Stimulated activated CD4-positive, alpha-beta T cell treated with anti-CD3 and anti-CD28 coated beads, Interleukin-12 subunit alpha, Interleukin-12 subunit beta, amount 100 ng/mL, for 24 hours (primary cell): ENCODE data around the gene PACS2.
"Not testable (repeated sequence)": the region's sequence is repeated elsewhere in the genome, so short reads cannot be mapped to it uniquely, and the experiment has no call there.

ENCODE experiments used
- DNase-seq, 2 experiments: peaks; one replicate each; pipeline ENCODE4 v3.0.0-alpha.2; 2020; ENCODE audit warnings: low read depth in 2 of 2

Gene PACS2

GRCh38 chr14:105350450-105351244 is 36.1 kb downstream of the PACS2 start:
- DNase-seq = no peak

GRCh38 chr14:105351410-105351809 is 36.9 kb downstream of the PACS2 start:
- DNase-seq = no peak

DNA sequence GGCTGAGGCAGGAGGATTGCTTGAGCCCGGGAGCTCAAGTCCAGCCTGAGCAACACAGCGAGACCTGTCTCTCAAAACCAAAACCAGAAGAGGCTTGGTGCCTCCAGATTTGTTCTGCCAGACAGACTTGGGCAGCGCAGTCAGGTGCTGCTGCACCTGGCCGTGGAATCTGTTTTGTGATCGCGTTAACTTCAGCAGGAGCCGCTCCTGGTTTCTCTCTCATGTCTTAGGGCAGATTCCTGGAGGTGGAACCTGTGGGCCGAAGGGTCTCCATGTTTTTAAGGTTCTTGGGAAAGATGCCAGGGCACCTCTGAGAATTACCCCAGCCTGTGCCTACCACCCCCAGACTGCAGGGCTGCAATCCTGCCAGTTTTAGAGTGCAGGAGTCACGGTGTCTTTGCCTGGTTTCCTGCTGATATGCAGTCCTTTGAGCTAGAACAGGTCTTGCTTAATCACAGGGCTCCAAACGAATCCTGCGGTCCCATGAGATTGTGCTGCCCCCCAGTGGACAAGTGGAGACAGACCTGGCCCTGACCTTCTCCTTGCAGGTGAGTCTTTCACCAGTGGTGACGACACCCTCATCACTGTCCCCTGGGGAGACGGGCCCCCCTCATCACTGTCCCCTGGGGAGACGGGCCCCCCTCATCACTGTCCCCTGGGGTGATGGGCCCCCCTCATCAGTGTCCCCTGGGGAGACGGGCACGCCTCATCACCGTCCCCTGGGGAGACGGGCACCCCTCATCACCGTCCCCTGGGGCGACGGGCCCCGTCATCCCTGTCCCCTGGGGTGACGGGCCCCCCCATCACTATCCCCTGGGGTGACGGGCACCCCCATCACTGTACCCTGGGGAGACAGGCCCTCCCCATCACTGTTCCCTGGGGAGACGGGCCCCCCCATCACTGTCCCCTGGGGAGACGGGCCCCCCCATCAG is 37.6 kb downstream of the PACS2 start:
- peak; percentile 64 to 84 for DNase-seq

GRCh38 chr14:105353136-105353535 is 38.6 kb downstream of the PACS2 start:
- no peak for DNase-seq

DNA sequence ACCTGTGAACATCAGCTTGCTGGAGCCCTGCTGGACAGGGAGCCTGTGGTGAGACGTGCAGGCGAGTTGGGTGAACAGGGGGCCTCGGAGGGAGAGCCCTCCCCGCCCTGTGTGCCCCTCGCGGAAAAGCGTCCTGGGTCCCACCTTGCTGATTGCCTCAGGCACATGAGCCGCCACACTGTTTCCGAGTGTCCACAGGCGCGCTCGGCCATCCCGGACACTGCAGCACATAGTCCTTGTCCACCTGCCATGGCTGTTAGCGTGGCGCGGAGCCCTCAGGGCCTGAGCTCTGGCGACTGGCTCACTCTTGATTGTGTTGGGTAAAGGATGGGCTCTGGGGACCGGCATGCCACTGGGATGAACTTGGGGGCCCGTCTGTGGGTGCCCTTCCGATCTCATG is 40.0 kb downstream of the PACS2 start:
- DNase-seq = no peak

GRCh38 chr14:105355049-105355575 is 40.6 kb downstream of the PACS2 start:
- no peak for DNase-seq

- no peak for DNase-seq
Measured at GRCh38 chr14:105355850-105356604, 41.5 kb downstream of the PACS2 start.

- no peak for DNase-seq
Measured at GRCh38 chr14:105356927-105357326, 42.4 kb downstream of the PACS2 start.

DNA sequence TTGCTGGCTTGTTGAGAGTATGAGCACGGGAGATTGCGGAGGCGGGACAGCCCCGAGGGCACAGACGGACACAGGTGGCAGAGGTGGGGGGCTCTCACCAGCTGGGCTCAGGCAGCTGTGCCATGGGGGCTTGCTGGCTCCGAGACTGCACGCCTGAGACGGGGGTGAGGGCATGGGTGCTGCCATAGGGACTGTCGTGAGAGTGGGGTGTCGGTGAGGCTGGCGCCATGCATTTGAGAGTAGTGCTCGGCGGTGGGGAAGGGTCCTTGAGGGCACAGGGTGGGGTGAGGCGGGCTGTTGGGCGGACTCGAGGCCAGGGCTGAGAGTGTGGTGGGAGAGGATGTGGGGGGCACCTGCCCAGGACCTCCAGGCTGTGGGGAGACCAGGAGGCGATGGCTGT is 43.1 kb downstream of the PACS2 start:
- no peak for DNase-seq

DNA sequence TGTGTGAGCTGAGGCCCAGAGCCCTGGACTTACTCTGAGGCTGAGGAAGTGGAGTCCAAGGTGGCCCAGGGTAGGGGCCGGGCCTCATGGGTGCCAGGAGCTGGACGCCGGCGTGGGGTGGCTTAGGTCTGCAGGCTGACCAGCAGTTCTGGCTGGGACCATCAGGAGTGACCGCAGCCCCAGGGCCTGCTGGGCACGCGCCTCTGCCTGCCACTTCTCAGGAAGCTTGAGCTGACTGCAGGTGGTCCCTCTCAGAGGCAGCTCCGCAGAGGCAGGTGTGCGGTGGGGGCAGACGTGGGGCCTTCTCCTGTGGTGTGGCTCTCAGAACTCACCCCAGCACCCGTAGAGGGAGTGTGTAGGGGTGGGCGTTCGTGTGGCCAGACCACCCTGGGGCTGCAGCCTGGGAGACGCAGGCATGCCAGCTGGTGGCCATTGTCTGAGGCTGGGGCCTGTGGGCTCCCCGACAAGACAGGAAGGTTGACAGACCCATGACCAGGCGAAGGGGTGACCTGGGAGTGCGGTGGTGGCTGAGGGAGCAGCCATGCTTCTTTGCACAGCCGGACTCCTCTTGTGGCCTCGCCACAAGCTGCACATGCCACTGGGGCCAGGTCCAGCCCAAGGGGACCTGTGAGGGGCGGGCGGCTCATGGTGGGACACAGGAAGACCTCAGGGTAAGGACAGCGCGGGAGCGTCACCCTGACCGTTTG is 43.7 kb downstream of the PACS2 start:
- no peak for DNase-seq

DNA sequence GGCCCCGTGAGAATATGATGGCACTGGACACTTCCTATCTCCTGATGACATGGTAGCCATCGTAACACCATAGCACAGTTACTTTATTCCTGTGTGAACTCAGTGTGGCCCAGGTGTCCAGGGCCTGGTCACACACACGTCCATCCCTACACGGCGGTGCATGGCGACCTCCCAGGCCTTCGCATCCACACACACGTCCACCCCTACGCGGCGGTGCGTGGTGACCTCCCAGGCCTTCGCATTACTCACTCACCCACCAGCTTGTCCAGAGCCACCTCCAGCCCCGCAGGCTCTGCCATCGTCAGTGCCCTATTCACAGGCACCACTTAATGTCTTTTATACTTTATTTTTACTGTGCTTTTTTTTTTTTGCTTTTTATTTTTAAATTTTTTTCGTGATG is 44.4 kb downstream of the PACS2 start:
- DNase-seq = no peak

DNA sequence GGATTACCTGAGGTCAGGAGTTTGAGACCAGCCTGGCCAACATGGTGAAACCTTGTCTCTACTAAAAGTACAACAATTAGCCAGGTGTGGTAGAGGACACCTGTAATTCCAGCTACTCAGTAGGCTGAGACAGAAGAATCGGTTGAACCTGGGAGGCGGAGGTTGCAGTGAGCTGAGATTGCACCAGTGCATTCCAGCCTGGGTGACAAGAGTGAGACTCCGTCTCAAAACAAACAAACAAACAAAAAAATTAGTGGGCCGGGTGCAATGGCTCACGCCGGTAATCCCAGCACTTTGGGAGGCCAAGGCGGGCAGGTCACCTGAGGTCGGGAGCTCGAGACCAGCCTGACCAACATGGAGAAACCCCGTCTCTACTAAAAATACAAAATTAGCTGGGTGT is 46.9 kb downstream of the PACS2 start:
- DNase-seq = not testable (repeated sequence)

DNA sequence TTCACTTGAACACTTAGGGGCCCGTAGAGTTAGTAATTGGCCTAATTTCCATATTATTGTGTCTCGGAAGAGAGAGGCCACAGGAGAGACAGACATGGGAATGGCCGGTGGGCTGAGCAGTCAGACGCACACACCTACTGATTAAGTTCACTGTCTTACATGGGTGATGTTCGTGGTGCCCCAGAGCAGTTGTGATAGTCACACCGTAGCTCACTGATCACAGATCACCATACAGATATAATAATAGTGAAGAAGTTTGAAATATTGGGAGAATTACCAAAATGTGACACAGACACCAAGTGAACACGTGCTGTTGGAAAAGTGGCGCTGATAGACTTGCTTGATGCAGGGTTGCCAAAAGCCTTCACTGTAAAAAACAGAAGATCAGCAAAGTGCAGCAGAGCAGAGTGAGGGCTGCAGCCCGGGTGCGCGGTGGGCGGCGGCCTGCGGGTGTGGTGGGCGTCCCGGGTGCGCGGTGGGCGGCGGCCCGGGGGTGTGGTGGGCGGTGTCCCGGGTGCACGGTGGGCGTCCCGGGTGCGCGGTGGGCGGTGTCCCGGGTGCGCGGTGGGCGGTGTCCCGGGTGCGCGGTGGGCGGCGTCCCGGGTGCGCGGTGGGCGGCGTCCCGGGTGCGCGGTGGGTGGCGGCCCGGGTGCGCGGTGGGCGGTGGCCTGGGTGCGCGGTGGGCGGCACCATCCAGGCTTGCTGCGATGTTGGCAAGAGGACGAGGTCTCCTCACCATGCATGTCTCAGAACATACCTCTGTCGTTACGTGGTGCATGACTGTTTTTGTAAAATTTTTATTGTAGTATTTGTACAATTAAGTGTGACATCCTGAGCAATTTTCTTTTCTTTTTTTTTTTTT is 49.5 kb downstream of the PACS2 start:
- peak in 1 of 2 experiments; percentile 10 for DNase-seq

DNA sequence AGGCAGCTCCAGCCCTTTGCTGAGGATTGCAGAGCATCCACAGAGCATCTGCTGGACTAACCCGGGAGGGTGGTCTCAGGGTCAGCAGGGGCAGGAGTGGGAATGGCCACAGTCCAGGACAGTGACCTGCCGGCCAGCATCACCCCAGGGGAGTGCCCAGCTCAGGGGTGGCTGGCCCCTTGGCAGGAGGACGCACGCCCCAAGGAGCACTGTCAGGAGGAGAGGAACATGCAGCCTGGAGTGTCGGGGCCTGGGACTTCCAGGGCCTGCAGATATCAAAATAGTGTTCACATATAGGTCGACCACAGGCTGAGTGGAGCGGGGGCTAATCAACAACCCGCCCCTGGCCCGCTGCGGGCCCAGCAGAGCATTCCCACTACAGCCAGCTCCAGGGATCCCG is 50.6 kb downstream of the PACS2 start:
- no peak for DNase-seq

- DNase-seq = no peak
Measured at GRCh38 chr14:105365681-105366080, 51.1 kb downstream of the PACS2 start.

- no peak for DNase-seq
Measured at GRCh38 chr14:105366386-105367074, 52.0 kb downstream of the PACS2 start.

DNA sequence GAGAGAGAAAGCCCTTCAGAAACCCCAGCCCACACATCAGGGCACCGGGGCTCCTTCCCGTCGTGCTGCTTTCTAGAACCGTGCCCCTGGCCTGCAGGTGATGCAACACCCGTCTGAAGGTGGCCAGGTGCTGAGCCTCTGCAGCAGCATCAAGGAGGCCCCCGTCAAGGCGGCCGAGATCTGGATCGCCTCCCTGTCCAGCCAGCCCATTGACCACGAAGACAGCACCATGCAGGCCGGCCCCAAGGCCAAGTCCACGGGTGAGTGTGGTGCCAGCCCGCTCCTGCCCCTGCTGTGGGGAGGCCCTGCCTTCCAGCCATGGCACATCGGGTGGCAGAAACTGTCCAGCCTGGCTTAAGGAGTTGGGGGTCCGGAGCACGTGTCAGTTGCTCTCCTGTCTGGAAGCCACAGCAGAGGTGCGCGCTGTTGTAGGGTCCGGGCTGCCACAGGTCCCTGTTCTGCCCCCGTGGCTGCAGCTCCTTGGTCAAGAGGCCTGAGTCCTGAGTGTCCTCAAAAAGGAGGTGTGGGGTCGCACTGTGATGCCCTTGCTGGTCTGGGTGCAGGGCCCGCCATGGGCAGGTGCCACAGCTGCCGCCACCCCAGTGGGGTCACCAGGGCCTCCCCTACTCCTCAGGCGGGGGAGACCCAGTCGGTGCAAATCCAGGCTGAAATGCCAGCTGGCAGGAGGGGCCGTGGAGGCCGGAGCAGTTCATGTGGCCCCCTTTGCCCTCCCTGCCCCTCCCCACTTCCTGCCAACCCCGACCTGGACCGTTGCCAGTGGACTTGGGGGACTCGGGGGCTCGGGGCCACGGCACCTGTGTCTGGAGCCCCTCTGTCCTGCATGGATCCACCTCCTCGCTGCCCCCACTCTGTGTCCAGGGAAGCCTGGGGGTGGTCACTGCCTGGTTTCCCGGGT is 52.8 kb downstream of the PACS2 start:
- no peak for DNase-seq

DNA sequence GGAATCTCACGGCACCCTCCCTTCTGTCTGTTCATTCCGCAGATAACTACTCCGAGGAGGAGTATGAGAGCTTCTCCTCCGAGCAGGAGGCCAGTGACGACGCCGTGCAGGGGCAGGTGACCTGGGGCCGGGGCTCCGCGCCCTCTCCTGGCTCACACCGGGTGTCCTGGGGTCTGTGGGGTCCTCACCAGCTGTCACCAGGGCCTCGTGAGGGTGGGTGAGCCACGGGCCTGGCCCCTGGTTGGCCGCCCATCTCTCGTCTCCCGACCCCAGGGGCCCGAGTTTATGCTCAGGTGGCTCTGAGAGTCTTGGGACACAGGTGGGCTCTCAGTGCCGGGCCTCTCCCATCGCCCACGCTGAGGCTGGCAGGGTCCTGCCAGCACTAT is 53.5 kb downstream of the PACS2 start:
- DNase-seq = no peak

GRCh38 chr14:105368426-105368825 is 53.9 kb downstream of the PACS2 start:
- DNase-seq = no peak
